IgD-negative memory B cell (primary cell): ENCODE data around the gene VEPH1. TPM values are rescaled to one million over a fixed set of nuclear protein-coding genes. Genes with fewer than 3 reads are reported as not detected.

ENCODE experiments used
- H3K27ac Mint-ChIP-seq, 3 donors: one replicate each; pipeline ENCODE4 v1.8.0; 2020 to 2022; ENCODE audit warnings: mild to moderate bottlenecking in 3 of 3, mixed read lengths in 3 of 3, moderate library complexity in 1 of 3
- H3K27me3 Mint-ChIP-seq: one replicate; pipeline ENCODE4 v1.8.0; 2021; ENCODE audit warnings: mixed read lengths
- H3K36me3 Mint-ChIP-seq: one replicate; pipeline ENCODE4 v1.8.0; 2020; ENCODE audit warnings: mild to moderate bottlenecking, mixed read lengths
- H3K4me1 Mint-ChIP-seq, 3 donors: one replicate each; pipeline ENCODE4 v1.8.0; 2020 to 2022; ENCODE audit warnings: mixed read lengths in 3 of 3, mild to moderate bottlenecking in 1 of 3
- H3K4me3 Mint-ChIP-seq, 4 donors: one replicate each; pipeline ENCODE4 v1.8.0; 2020 to 2022; ENCODE audit warnings: mild to moderate bottlenecking in 4 of 4, mixed read lengths in 4 of 4, moderate library complexity in 3 of 4
- H3K9me3 Mint-ChIP-seq, 3 donors: one replicate each; pipeline ENCODE4 v1.8.0; 2020 to 2021; ENCODE audit warnings: mixed read lengths in 3 of 3, mild to moderate bottlenecking in 1 of 3
- polyA plus RNA-seq: library from polyadenylated mRNA; unstranded; fragments of 300-500 nt; fragmentation: Illumina TruSeq; gene quantifications from one replicate; pipeline ENCODE4 v1.2.3, GENCODE V29; 2021

The VEPH1 gene
- polyA plus RNA-seq, 1 donor from 2014 or later: not detected

GRCh38 chr3:157472648-157473047 lies 30.6 kb downstream of the VEPH1 start:
- Mint-ChIP-seq H3K27ac (no peak overlapping the region), H3K9me3 (no peaks in the 10 kb centered on the region), H3K4me3 (no peak overlapping the region), H3K36me3 (no peaks in the 10 kb centered on the region), H3K27me3 (no peaks in the 10 kb centered on the region), H3K4me1 (no peaks in the 10 kb centered on the region)

- Mint-ChIP-seq H3K27ac (no peak overlapping the region), H3K36me3 (no peaks in the 10 kb centered on the region), H3K4me1 (no peaks in the 10 kb centered on the region), H3K9me3 (no peaks in the 10 kb centered on the region), H3K4me3 (no peak overlapping the region), H3K27me3 (no peaks in the 10 kb centered on the region)
Measured at GRCh38 chr3:157471064-157471463, 32.2 kb downstream of the VEPH1 start.

- Mint-ChIP-seq H3K27me3 (no peaks in the 10 kb centered on the region), H3K4me3 (no peak overlapping the region), H3K9me3 (no peaks in the 10 kb centered on the region), H3K4me1 (no peaks in the 10 kb centered on the region), H3K36me3 (no peaks in the 10 kb centered on the region), H3K27ac (no peak overlapping the region)
Measured at GRCh38 chr3:157469561-157470294, 33.5 kb downstream of the VEPH1 start.

- Mint-ChIP-seq H3K27ac (no peak overlapping the region), H3K27me3 (no peaks in the 10 kb centered on the region), H3K4me1 (no peaks in the 10 kb centered on the region), H3K4me3 (no peak overlapping the region), H3K9me3 (no peaks in the 10 kb centered on the region), H3K36me3 (no peaks in the 10 kb centered on the region)
Measured at GRCh38 chr3:157467200-157467599, 36.0 kb downstream of the VEPH1 start.

- Mint-ChIP-seq H3K4me1 (no peaks in the 10 kb centered on the region), H3K9me3 (no peaks in the 10 kb centered on the region), H3K36me3 (no peaks in the 10 kb centered on the region), H3K27ac (no peak overlapping the region), H3K27me3 (no peaks in the 10 kb centered on the region), H3K4me3 (no peak overlapping the region)
Measured at GRCh38 chr3:157465741-157466140, 37.5 kb downstream of the VEPH1 start.

GRCh38 chr3:157464321-157464720 lies 38.9 kb downstream of the VEPH1 start:
- no peak overlapping the region for H3K4me3 Mint-ChIP-seq
- H3K27ac Mint-ChIP-seq: no peak overlapping the region
- no peaks in the 10 kb centered on the region for H3K27me3 Mint-ChIP-seq
- H3K36me3 Mint-ChIP-seq: no peaks in the 10 kb centered on the region
- peaks cover 0 to 2% (median 0%) of the 10 kb centered on the region in 3 donors for H3K4me1 Mint-ChIP-seq
- H3K9me3 Mint-ChIP-seq: no peaks in the 10 kb centered on the region

- Mint-ChIP-seq H3K4me3 (no peak overlapping the region), H3K36me3 (no peaks in the 10 kb centered on the region), H3K27me3 (no peaks in the 10 kb centered on the region), H3K27ac (no peak overlapping the region), H3K4me1 (peaks cover 0 to 2% (median 0%) of the 10 kb centered on the region in 3 donors), H3K9me3 (no peaks in the 10 kb centered on the region)
Measured at GRCh38 chr3:157463816-157464215, 39.4 kb downstream of the VEPH1 start.

GRCh38 chr3:157460253-157460652 lies 43.0 kb downstream of the VEPH1 start:
- H3K4me3 Mint-ChIP-seq: no peak overlapping the region
- peaks cover 1% of the 10 kb centered on the region for H3K36me3 Mint-ChIP-seq
- H3K27ac Mint-ChIP-seq: no peak overlapping the region
- H3K4me1 Mint-ChIP-seq: peaks cover 0 to 2% (median 0%) of the 10 kb centered on the region in 3 donors
- H3K27me3 Mint-ChIP-seq: peaks cover 1% of the 10 kb centered on the region
- peaks cover 0 to 1% (median 0%) of the 10 kb centered on the region in 3 donors for H3K9me3 Mint-ChIP-seq

- peaks cover 0 to 2% (median 0%) of the 10 kb centered on the region in 3 donors for H3K4me1 Mint-ChIP-seq
- H3K27ac Mint-ChIP-seq: no peak overlapping the region
- H3K9me3 Mint-ChIP-seq: peaks cover 0 to 3% (median 0%) of the 10 kb centered on the region in 3 donors
- H3K27me3 Mint-ChIP-seq: peaks cover 1% of the 10 kb centered on the region
- H3K4me3 Mint-ChIP-seq: no peak overlapping the region
- H3K36me3 Mint-ChIP-seq: peaks cover 1% of the 10 kb centered on the region
Measured at GRCh38 chr3:157459706-157460105, 43.5 kb downstream of the VEPH1 start.

GRCh38 chr3:157453824-157454223 lies 49.4 kb downstream of the VEPH1 start:
- Mint-ChIP-seq H3K4me1 (no peaks in the 10 kb centered on the region), H3K9me3 (peaks cover 0 to 6% (median 1%) of the 10 kb centered on the region in 3 donors), H3K27ac (no peak overlapping the region)

GRCh38 chr3:157452097-157452496 lies 51.1 kb downstream of the VEPH1 start:
- Mint-ChIP-seq H3K4me3 (no peak overlapping the region), H3K4me1 (no peaks in the 10 kb centered on the region), H3K9me3 (peaks cover 0 to 6% (median 1%) of the 10 kb centered on the region in 3 donors), H3K36me3 (peaks cover 2% of the 10 kb centered on the region), H3K27ac (no peak overlapping the region), H3K27me3 (peaks cover 1% of the 10 kb centered on the region)

More at GRCh38 chr3:157453824-157454223, 49.4 kb downstream of the VEPH1 start:
- Mint-ChIP-seq H3K27me3 (peaks cover 2% of the 10 kb centered on the region), H3K36me3 (peaks cover 3% of the 10 kb centered on the region), H3K4me3 (no peak overlapping the region)

GRCh38 chr3:157447026-157447694 lies 56.1 kb downstream of the VEPH1 start:
- H3K4me1 Mint-ChIP-seq: no peaks in the 10 kb centered on the region

GRCh38 chr3:157445857-157446256 lies 57.4 kb downstream of the VEPH1 start:
- Mint-ChIP-seq H3K36me3 (no peaks in the 10 kb centered on the region), H3K9me3 (peaks cover 0 to 1% (median 0%) of the 10 kb centered on the region in 3 donors), H3K4me1 (no peaks in the 10 kb centered on the region), H3K27ac (no peak overlapping the region), H3K4me3 (no peak overlapping the region), H3K27me3 (peaks cover 3% of the 10 kb centered on the region)

More at GRCh38 chr3:157447026-157447694, 56.1 kb downstream of the VEPH1 start:
- Mint-ChIP-seq H3K27me3 (no peaks in the 10 kb centered on the region), H3K27ac (no peak overlapping the region), H3K9me3 (peaks cover 0 to 1% (median under 1%) of the 10 kb centered on the region in 3 donors), H3K4me3 (no peak overlapping the region), H3K36me3 (peaks cover under 1% of the 10 kb centered on the region)

- Mint-ChIP-seq H3K36me3 (no peaks in the 10 kb centered on the region), H3K9me3 (peaks cover 0 to 1% (median 0%) of the 10 kb centered on the region in 3 donors), H3K4me1 (no peaks in the 10 kb centered on the region), H3K4me3 (no peak overlapping the region), H3K27ac (no peak overlapping the region), H3K27me3 (peaks cover 4% of the 10 kb centered on the region)
Measured at GRCh38 chr3:157444797-157445184, 58.4 kb downstream of the VEPH1 start.

- no peak overlapping the region for H3K27ac Mint-ChIP-seq
- no peak overlapping the region for H3K4me3 Mint-ChIP-seq
- no peaks in the 10 kb centered on the region for H3K36me3 Mint-ChIP-seq
- peaks cover 7% of the 10 kb centered on the region for H3K27me3 Mint-ChIP-seq
- H3K4me1 Mint-ChIP-seq: no peaks in the 10 kb centered on the region
- H3K9me3 Mint-ChIP-seq: peaks cover 0 to 1% (median 0%) of the 10 kb centered on the region in 3 donors
Measured at GRCh38 chr3:157443905-157444796, 59.1 kb downstream of the VEPH1 start.
